Prostate gland (tissue), 2 donors: Measurements from ENCODE around the gene PAPLN. TPM values are rescaled to one million over a fixed set of nuclear protein-coding genes. Genes with fewer than 3 reads are reported as not detected.

Experiments
- DNase-seq: peaks from one replicate; pipeline ENCODE4 v3.0.0-alpha.2; 2019; ENCODE audit warnings: low spot score
- H3K27ac ChIP-seq, 2 donors: fragments of 200-600 bp; sonication (generic); 2 replicates each; pipeline ENCODE4 v1.5.1; 2017 to 2019
- H3K27me3 ChIP-seq: fragments of 200-600 bp; sonication (generic); replicated peaks from 2 replicates; pipeline ENCODE4 v1.5.1; 2019; ENCODE audit not compliant: insufficient read depth
- H3K36me3 ChIP-seq, 2 donors: fragments of 200-600 bp; sonication (generic); 1 replicate in 1 of 2; 2 replicates in 1 of 2; pipeline versions ENCODE4 v1.5.1 to v1.8.1; 2017 to 2019
- H3K4me1 ChIP-seq: fragments of 200-600 bp; sonication (generic); replicated peaks from 2 replicates; pipeline ENCODE4 v1.5.1; 2019
- H3K4me3 ChIP-seq, 2 donors: fragments of 200-600 bp; sonication (generic); 2 replicates each; pipeline ENCODE4 v1.5.1; 2017 to 2019
- H3K9me3 ChIP-seq: fragments of 200-600 bp; sonication (generic); 2 replicates; pipeline ENCODE4 v1.5.1; 2017
- CTCF ChIP-seq, 4 experiments: fragments of 200-600 bp in 2 of 4; fragments of 450-650 bp in 2 of 4; sonication (generic) in 2 of 4; IDR thresholded peaks; 1 replicate in 3 of 4; 2 replicates in 1 of 4; pipeline ENCODE4 v1.5.1; 2016 to 2019; ENCODE audit warnings: antibody characterized with exemption in 4 of 4, mild to moderate bottlenecking in 2 of 4, moderate library complexity in 2 of 4
- POLR2A ChIP-seq: fragments of 450-650 bp; IDR thresholded peaks from one replicate; pipeline ENCODE4 v1.6.1; 2016; ENCODE audit warnings: antibody characterized with exemption, mild to moderate bottlenecking
- POLR2AphosphoS5 ChIP-seq: sonication (generic); formaldehyde crosslinking; IDR thresholded peaks from one replicate; pipeline ENCODE4 v1.6.1; 2017; ENCODE audit warnings: antibody characterized with exemption
- WGBS: methylation state at CpG from one replicate; pipeline ENCODE4 v1.1.5; 2018; 5-methylcytosine and 5-hydroxymethylcytosine counted together
- intact Hi-C: fragments of 100-400 bp; cut with DNase I; formaldehyde crosslinking; loops from one replicate; pipeline ENCODE4 v1.14.2; 2022
- total RNA-seq, 2 donors: library from RNA; depleted of rRNA; stranded (reverse); fragments of >200 nt; gene quantifications; one replicate each; pipeline ENCODE4 v1.1.0, GENCODE V29; 2016

The PAPLN gene
- total RNA-seq, 2 donors from 2014 or later, result 10.7 to 33.1 TPM

GRCh38 chr14:73261520-73262426, 24.5 kb downstream of the PAPLN start:
- 91% methylated on average over 15 of the region's 15 CpGs for WGBS
- Histone ChIP-seq H3K4me1 (no peaks in the 10 kb centered on the region), H3K36me3 (no peaks in the 10 kb centered on the region), H3K27ac (no peak overlapping the region), H3K9me3 (no peaks in the 10 kb centered on the region), H3K4me3 (no peak overlapping the region), H3K27me3 (no peaks in the 10 kb centered on the region)
- no peak for DNase-seq
- intact Hi-C loops, result no loop called here
- TF ChIP-seq POLR2A, result no peak
- no peak for TF ChIP-seq POLR2AphosphoS5
- no peak for TF ChIP-seq CTCF (IDR thresholded peaks at IDR 0.05)

- H3K27me3 ChIP-seq, result no peaks in the 10 kb centered on the region
- DNase-seq, result no peak
- no peaks in the 10 kb centered on the region for H3K36me3 ChIP-seq
- H3K9me3 ChIP-seq, result no peaks in the 10 kb centered on the region
- H3K4me1 ChIP-seq, result no peaks in the 10 kb centered on the region
- intact Hi-C loops, result no loop called here
- TF ChIP-seq CTCF (IDR thresholded peaks at IDR 0.05), result no peak
- no peak for TF ChIP-seq POLR2A
- TF ChIP-seq POLR2AphosphoS5, result no peak
- WGBS, result 90% methylated on average over 19 of the region's 20 CpGs
- no peak overlapping the region for H3K4me3 ChIP-seq
- H3K27ac ChIP-seq, result no peak overlapping the region
These were observed 25.3 kb downstream of the PAPLN start for GRCh38 chr14:73262427-73263183.

- H3K27me3 ChIP-seq, result no peaks in the 10 kb centered on the region
- no peak overlapping the region for H3K4me3 ChIP-seq
- H3K36me3 ChIP-seq, result no peaks in the 10 kb centered on the region
- WGBS, result 60% methylated on average over 7 of the region's 7 CpGs
- DNase-seq, result no peak
- no peak for TF ChIP-seq CTCF (IDR thresholded peaks at IDR 0.05)
- no peak for TF ChIP-seq POLR2A
- TF ChIP-seq POLR2AphosphoS5, result no peak
- H3K4me1 ChIP-seq, result no peaks in the 10 kb centered on the region
- no peaks in the 10 kb centered on the region for H3K9me3 ChIP-seq
- no peak overlapping the region for H3K27ac ChIP-seq
- intact Hi-C loops, result no loop called here
These were observed 26.3 kb downstream of the PAPLN start for GRCh38 chr14:73263606-73264005.

- H3K27me3 ChIP-seq, result no peaks in the 10 kb centered on the region
- no peak overlapping the region for H3K4me3 ChIP-seq
- H3K36me3 ChIP-seq, result no peaks in the 10 kb centered on the region
- no peaks in the 10 kb centered on the region for H3K4me1 ChIP-seq
- no peak for DNase-seq
- intact Hi-C loops, result no loop called here
- WGBS, result 90% methylated on average over 23 of the region's 23 CpGs
- no peak for TF ChIP-seq POLR2AphosphoS5
- no peak for TF ChIP-seq CTCF (IDR thresholded peaks at IDR 0.05)
- TF ChIP-seq POLR2A, result no peak
- H3K9me3 ChIP-seq, result no peaks in the 10 kb centered on the region
- no peak overlapping the region for H3K27ac ChIP-seq
These were observed 27.0 kb downstream of the PAPLN start for GRCh38 chr14:73264080-73264884.
